GM21723 (cell line): ENCODE measurements around the gene HOXC11.

Experiments
- ATAC-seq: cut with Tn5 transposase; IDR thresholded peaks from one replicate; pipeline ENCODE4 v1.9.1; 2021; ENCODE audit warnings: mild to moderate bottlenecking, moderate library complexity; ENCODE audit not compliant: unreplicated experiment

The HOXC11 gene

GRCh38 chr12:53941750-53942149, 31.2 kb upstream of the HOXC11 start:
- ATAC-seq = no peak

GRCh38 chr12:53942467-53942997, 30.4 kb upstream of the HOXC11 start:
- no peak for ATAC-seq

GRCh38 chr12:53944209-53944608, 28.7 kb upstream of the HOXC11 start:
- ATAC-seq = no peak

- ATAC-seq = no peak
Observed at GRCh38 chr12:53944907-53945847, 27.7 kb upstream of the HOXC11 start.

GRCh38 chr12:53947743-53948142, 25.2 kb upstream of the HOXC11 start:
- no peak for ATAC-seq

GRCh38 chr12:53948650-53949593, 24.0 kb upstream of the HOXC11 start:
- ATAC-seq = no peak

GRCh38 chr12:53949631-53950436, 23.1 kb upstream of the HOXC11 start:
- ATAC-seq = no peak

- ATAC-seq = no peak
Observed at GRCh38 chr12:53950437-53950773, 22.5 kb upstream of the HOXC11 start.

GRCh38 chr12:53950789-53951576, 21.9 kb upstream of the HOXC11 start:
- ATAC-seq = no peak

GRCh38 chr12:53951577-53952334, 21.2 kb upstream of the HOXC11 start:
- ATAC-seq = no peak

- ATAC-seq = no peak
Observed at GRCh38 chr12:53952335-53952694, 20.6 kb upstream of the HOXC11 start.

GRCh38 chr12:53952871-53953734, 19.8 kb upstream of the HOXC11 start:
- no peak for ATAC-seq

- ATAC-seq = no peak
Observed at GRCh38 chr12:53953831-53954693, 18.9 kb upstream of the HOXC11 start.

GRCh38 chr12:53954694-53955035, 18.3 kb upstream of the HOXC11 start, which contains the start of gene HOXC12:
Gene HOXC12, plus strand, starts transcription at chr12:53954903. Its CDS starts 27 bp downstream, at chr12:53954930.
- no peak for ATAC-seq

- ATAC-seq = no peak
Observed at GRCh38 chr12:53955036-53955775, 17.7 kb upstream of the HOXC11 start.

GRCh38 chr12:53955776-53956250, 17.1 kb upstream of the HOXC11 start:
- no peak for ATAC-seq
